Testis (tissue), 2 donors: ENCODE measurements around the gene C7orf57.

Experiments used
- CTCF ChIP-seq, 3 experiments: fragments of 450-650 bp in 2 of 3; fragments of 200-600 bp in 1 of 3; sonication (generic) in 1 of 3; IDR thresholded peaks; one replicate each; pipeline ENCODE4 v1.5.1; 2016 to 2019; ENCODE audit warnings: antibody characterized with exemption in 3 of 3, mild to moderate bottlenecking in 2 of 3, moderate library complexity in 1 of 3
- POLR2A ChIP-seq: fragments of 450-650 bp; IDR thresholded peaks from one replicate; pipeline ENCODE4 v1.6.1; 2017; ENCODE audit warnings: antibody characterized with exemption, mild to moderate bottlenecking, moderate library complexity

- TF ChIP-seq CTCF (IDR thresholded peaks at IDR 0.05), result no peak
- TF ChIP-seq POLR2A, result no peak
These were observed 6.9 kb downstream of the C7orf57 start for GRCh38 chr7:48042216-48042615.
